Pulmonary artery endothelial cell (primary cell): ENCODE results near the gene CDC42EP2. TPM values are rescaled to one million over a fixed set of nuclear protein-coding genes. Genes with fewer than 3 reads are reported as not detected.

Experiments
- DNase-seq: peaks from one replicate; pipeline ENCODE4 v3.0.0-alpha.2; 2011; ENCODE audit warnings: low read depth, low spot score
- total RNA-seq: library from RNA; depleted of rRNA; stranded (reverse); fragments of >200 nt; gene quantifications from 2 replicates; pipeline ENCODE4 v1.2.3, GENCODE V29; 2014

CDC42EP2 gene
- total RNA-seq, 1 donor from 2014 or later = 19.5 TPM

DNA sequence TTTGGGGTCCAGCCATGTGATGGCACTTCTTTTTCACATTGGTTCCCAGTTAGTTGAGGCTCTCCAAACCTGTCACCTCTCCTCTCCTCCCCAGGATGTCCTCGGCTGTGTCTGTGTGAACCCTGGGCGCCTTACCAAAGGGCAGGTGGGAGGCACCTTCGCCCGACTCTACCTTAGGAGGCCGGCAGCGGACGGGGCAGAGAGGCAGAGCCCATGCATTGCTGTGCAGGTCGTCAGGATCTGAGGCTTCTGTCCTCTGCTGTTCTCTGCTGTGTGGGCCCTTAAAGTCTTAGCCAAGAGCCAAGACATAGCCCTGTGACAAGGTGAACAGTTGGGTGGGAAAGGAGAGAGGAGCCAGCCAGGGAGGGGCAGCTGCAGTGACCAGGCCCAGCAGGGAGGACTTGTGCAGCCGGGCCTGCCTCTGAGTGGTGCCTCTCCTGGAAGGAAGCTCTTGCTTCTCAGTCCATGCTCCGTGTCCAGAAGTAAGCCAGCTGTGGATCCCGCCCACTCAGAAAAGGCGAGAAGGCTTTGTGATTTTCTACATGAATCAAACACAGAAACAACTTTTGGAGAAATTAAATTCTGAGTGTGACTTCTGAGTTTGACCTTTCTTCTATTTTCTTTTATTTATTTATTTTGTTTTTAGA, 17.5 kb upstream of the CDC42EP2 start:
- no peak for DNase-seq

DNA sequence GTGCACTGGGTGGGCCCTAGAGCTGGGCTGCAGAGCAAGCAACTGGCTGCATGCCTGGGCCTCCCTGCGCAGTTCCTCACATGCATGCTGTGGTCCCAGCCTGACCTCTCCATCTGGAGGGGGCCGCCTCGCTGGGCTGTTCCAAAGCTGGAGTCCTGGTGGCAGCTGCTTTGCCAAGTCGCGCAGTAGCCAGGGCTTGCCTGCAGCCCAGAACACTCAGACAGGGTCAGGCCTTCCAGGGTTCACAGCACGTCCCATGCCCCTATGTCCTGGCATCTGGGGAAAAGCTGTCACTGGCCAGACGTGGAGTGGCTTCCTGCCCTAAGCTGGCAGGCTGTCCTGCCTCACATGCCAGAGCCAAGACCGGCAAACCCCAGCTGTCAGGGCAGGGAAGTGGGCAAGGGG, 16.5 kb upstream of the CDC42EP2 start:
- no peak for DNase-seq

DNA sequence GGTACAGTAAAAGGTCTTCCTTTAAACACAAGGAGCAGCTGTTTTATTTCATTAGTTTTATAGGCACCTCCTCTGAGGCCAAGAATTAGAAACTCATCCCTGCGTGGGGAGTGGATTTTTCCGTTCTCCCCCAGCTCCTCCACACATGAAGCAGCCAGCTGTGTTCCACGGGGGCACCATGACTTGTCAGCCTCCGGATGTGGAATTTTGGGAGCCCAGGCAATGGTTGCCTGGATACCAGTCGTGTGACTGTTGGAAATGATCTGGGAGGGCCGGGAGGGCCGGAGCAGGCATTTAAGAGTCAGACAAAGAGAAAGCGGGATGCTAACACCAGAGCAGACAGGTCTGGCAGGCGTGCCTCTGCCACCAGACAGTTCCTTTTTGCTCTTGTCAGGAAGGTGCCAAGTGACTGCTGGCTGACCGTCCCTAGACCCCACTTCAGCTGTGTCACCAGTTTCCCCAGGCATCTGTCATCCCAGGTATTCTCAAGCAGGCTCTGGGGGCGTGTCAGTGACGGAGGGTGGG, 15.9 kb upstream of the CDC42EP2 start:
- DNase-seq = no peak

DNA sequence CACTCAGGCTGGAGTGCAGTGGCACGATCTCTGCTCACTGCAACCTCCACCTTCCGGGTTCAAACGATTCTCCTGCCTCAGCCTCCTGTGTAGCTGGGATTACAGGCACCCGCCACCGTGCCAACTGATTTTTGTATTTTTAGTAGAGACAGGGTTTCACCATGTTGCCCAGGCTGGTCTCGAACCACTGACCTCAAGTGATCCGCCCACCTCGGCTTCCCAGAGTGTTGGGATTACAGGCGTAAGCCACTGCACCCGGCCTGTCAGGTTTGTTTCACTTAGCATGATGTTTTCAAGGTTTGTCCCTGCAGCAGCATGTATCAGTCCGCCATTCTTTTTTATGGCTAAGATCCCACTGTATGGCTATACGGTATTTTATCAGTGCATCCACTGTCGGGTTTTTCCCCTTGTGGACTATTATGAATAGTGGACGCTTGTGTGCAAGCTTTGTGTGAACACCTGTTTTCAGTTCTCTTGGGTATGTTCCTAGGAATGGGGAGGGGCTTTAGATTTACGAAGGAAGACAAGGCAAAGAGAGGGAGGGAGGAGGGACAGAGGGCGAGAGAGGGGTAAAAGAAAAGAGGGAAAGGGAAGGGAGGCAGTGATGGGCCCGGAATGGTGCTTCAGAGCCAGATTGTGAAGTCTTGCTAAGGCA, 13.9 kb upstream of the CDC42EP2 start:
- DNase-seq = no peak

DNA sequence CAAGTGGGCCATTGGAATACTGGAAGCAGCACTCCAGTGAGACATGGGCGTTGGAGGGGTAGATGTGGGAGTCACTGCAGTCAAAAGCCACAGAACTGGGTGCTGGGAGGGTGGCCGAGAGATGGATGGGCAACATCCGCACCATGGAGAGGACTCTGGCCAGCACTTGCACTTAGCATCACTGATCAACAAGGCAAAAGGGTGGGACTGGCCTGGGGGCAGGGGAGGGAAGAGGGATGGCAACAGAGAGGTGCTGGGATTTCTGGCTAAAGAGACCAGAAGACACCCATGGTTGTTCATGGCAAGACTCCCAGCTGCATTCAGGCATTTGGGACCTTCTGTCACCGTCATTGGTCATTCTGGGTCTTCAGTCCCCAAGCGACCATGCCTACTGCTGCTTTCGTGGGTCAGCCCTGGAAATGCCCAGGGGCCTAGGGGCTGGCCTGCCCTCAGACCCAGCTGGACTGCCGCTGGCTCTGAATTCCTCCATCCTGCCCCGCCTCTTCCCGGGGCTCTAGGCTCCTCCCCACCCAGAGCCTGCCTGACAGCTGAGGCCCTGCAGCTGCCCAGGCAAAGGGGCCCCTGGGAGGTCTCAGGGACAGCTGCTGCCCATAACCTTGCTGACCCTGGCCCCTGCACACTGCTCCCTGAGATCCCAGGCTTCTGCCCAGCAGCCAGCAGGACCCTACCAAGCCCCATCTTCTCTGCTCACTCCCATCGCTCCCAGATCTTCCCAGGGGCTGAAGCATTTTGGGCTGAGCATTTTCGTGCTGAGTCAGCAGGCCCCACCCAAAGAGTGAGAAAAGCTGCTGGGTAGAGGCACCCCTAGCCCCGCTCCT, 13.0 kb upstream of the CDC42EP2 start:
- DNase-seq = no peak

DNA sequence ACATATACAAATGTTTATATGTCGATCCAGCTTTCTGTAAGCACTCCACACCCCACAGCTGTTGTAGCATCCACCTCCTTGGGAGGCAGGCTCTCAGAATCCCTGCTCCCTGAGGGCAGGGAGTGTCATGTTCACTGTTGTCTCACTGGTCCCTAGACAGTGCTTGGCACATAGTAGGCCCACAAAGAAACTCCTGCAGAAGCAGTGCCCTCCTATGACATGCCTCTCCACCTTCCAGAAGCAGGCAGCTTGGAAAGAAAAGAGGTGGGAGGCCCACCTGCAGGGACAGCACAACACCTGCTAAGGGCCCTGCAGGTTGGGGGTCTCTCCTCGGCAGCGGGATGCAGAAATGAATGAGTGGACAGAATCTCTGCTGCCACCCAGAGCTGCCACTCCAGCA, 11.1 kb upstream of the CDC42EP2 start:
- no peak for DNase-seq

DNA sequence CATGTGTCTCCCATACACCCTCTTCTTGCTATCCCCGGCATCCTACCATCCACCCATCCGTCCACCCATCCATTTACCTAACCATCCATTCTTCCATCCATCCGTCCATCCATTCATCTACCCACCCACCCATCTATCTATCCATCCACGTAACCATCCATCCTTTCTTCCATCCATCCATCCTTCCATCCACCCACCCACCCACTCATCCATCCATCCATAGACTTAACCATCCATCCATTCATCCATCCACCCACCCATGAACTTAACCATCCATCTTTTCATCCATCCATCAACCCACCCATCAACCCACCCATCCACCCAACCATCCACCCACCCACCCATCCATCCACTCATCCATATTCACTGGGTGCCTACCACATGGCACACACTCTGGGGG, 10.6 kb upstream of the CDC42EP2 start:
- no peak for DNase-seq

DNA sequence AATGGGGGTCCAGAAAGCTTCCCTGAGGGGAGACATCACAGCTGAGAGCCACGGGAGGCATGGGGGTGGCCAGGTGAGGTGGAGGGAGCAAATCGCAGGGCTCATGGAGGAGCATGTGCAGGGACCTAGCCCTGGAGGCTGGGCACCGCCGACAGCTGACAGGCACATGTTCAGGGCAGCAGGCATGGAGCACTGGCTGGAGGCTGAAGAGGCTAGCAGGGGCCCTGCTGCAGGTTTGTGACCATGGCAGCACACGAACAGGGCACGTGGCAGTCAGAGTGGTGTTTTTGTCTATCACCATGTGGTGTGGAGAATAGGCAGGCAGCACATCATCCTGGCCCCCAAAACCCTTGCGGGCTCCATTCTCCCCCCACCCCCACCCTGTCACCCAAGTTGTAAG, 10.1 kb upstream of the CDC42EP2 start:
- no peak for DNase-seq

DNA sequence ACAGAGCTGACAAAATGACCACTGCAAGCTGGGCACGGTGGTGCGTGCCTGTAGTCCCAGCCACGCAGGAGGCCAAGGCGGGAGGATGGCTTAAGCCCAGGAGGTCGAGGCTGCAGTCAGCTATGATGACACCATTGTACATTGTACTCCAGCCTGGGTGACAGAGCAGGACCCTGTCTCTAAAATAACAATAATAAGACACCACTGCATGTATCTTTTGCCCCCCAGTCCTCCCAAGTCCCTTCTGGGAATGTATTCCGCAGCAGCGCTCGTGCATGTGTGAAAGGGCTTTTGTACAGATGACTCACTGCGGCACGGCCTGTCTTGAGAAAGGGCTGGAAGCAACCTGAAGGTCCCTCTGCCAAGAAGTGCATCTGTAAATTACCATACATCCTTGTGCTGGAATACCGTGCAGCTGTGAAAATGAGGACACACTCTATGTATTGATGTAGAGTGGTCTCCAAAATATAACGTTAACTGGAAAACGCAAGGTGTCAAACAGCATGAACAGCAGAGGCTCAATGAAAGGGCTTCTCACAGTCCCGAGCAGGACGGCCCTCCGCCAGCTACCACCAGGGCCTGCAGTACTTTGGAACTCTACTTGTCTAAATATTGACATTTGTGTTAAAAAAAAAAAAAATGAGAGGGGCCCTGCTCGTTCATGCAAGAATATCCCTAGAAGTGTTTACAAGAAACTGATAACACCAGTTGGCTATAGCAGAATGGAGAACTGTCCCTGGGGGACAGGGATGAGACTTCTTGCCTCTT, 9.0 kb upstream of the CDC42EP2 start:
- DNase-seq = no peak

DNA sequence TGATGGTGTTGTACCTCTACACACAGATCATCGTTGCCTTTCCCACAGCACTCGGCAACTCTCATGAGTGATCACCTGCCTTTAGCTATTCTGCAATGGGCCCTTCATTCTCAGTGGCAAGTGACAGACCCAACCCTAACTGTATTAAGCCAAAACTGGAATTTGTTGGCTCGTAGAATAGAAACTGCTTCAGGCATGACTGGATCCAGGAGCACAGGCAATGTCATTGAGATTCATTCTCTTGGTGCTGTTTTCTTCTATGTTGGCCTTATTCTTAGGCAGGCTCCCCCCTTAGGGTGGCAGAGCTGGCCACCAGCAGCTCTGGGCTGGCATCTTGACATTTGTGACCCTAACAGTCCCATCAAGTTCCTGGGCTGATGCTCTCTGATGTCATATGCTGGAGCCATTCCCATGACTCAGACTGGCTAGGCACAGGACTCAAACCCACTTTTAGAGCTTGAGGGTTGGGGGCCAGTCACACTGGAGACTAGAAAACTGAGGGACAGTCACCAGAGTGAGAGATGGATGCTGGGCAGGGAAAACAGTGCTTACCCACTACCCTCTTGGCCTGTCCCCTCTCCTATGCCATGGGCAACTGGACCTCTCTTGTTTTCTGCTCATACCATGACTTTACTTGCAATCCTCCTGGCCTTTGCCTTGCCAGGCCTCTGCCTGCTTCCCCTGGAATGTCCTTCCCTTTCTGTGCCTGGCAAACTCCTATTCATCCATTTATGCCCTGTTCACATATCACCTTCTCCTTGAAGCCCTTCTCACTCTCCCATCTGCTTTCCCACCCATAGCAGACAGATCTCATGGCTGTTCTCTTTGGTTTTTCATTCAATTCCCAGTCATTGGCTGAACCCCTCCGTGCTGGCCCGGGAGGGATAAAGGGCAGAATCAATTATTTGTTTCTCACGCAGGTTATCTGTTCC, 7.1 kb upstream of the CDC42EP2 start:
- no peak for DNase-seq

DNA sequence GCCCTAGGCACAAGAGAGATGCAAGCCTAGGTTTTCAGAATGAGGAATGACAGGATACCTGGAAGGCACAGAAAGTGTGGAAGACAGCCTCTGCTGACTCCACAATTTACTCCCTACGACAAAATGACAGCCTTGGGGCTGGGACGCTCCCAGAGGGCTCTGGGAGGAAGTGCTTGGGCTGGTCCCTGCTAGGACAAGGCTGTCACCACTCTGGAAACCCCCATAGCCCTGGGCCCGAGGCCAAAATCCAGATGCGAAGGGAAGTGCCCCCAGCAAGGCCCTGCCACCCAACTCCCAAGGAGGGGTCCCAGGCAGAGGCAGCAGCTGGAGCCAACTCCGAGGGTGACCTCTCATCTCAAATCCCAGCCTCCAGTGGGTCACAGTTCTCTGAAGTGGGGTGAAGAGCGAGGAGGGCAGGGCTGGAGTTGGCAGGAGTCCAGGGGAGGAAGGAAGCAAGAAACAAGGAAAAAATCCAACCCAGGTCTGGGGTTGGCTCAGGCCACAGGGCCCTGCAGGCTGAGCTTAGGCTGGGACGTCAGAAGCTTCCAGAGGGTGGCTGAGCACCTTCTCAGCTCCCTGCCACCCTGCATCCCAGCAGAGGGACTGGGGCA, 6.3 kb upstream of the CDC42EP2 start:
- DNase-seq = no peak

DNA sequence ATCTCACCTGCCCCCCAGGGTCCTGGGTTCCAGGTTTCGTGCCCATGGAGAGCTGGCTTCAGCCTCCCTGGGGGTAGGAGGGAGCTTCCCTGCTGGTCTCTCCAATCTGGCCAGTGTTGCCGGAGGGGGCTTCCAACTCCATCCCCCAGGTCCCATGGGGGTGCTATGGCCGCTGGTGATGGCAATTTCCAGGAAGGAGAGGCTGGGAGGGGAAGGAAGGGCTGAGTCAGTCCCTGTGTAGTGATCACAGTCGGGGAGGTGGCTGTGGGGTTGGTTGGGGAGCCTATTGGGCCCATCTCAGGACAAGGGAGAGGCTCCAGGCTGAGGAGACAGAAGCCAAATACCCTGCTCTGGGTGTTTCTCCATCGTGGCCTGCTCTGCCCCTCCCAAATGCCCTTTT, 5.7 kb upstream of the CDC42EP2 start:
- no peak for DNase-seq

DNA sequence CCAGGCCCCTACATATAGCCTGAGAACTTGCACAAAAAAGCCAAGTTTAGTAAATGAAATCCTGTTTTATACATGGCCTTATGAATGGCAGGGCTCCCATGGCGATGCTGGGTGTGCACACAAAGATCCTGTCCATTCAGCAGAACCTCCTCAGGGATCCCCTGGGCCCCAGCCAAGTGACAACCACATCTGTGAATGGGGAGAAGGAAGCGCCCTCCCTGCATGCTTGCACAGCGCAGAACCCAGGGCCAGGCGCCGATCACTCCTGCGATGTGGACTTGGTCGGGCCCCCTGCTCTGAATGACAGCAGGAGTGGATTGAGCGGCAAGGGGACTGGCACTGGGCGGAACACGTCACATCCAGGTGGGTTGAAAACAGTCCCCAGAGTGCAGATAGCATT, 4.5 kb upstream of the CDC42EP2 start:
- no peak for DNase-seq

DNA sequence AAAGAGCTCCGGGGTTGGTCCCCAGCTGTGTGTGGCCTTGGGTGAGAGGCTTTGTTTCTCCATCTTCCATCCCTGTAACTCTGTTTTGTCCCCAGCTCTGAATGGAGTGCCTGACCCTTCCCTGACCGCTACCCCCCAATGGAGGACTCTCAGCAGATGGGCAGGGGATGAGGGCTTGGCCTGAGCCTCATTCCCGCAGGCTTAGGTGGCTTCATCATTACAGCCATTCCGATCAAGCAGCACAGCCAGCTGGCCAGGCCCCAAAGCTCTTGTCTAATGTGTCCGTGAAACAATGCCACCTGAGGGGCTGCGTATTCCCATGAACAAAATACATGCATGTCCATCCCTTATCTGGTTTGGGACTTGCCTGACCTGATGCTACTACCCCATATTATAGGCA, 3.9 kb upstream of the CDC42EP2 start:
- DNase-seq = no peak

DNA sequence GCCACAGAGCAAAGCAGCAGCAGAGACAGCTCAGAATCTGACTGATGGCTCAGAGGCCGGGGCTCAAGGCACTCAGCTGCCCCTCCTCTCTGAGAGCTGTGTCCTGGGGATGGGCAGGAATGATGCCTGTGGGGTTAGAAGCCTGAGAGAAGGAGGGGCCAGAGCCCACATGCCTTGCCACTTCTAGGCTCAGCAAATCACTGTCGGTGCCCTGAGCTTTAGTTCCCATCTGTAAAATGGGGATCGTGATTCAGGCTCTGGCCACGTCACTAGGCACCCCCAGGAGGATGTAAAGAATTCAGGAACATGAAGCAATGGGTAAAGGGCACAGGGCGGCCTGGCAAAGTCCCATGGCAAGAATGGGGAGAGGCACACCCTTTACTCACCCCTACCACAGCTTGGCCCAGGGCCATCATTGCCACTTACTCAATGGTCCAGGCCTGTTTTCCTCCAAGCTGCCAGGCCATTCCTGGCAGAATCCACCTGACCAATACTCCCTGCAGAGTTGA, 3.4 kb upstream of the CDC42EP2 start:
- DNase-seq = no peak

DNA sequence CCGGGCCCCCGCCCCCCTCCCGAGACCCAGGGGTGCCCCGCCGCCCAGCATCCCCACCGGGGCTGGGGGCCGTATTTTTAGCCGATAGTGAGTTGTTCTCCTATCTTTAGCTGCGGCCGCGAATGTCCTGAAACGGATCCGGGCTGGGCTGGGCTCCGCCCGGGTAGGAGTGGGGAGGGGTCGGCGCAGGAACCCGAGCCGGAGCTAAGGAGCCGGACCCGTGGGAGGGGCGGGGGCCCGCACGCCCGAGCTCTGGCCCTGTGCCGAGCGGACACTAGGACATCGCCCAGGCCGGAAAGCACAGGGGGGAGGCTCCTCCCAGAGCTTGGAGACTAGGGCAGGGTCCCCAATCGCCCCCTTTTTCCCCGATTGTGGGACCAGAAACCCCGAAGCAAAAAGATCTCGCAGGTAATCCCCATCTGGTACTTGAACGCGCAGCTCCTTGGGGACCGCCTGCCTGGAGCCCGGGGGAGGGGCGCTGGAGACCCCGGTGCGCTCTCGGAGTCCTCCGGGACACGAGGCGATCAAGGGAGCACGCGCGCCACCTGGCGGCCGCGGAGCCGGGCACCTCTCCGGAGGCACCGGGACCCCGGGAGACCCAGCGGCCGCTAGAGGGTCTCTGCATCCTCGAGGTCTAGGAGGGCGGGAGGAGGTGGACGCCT, 669 bp downstream of the CDC42EP2 start:
- no peak for DNase-seq

DNA sequence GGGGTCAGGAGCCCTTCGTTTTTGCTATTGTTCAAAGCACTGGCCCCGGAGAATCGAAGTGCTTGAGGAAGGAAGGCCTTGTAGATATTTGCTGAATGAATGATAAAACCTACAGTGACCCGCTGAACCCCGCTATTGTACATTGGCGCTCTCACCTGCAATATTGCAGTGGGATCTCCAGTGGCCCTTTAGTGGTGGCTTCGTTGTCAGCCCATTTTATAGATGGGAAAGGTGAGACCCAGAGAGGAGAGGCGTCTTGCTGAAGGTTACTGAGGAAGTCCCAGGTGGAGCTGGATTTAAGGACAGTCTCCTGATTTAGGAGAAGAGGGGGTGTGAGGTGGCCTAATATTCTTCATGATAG, 1.2 kb downstream of the CDC42EP2 start:
- DNase-seq = no peak

DNA sequence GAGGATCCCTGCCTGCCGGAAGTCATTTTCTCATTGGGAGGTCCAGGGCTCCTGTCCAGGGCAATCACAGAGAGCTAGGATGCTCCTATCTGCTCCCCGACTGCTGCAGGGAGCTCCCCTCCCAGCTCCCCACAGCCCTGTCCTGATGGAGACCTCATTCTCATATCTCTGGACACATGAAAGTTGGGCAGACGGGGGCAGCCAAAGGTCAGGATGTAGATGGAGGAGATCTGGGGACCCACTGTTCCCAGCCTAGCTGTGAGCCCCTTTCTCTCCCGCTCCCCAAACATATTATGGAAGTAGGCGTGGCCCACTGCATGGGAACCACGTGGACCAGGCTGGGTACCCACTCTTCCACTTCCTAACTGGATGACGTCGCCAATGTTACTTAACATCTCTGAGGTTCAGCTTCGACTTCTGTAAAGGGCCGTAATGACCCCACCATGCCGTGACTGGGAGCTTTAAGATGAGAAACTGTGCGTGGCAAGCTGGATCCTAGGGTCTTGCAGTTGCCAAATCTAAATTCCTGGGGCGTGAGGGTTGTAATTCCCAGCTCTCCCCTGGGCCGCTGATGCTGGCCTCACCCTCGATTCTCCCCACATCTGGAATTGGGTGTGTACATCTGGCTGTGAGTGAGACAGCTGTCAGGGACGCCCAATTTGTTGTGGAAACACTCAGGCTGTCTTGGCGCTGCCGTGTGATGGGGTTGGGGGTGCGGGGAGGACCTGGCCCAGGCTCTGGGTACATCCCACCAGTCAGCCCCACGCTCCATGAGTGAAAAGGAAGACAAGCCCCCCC, 1.8 kb downstream of the CDC42EP2 start:
- DNase-seq = no peak
